NCI-H748 (cell line): Measurements from ENCODE around the gene BPGM.
"Not testable (repeated sequence)": the region's sequence is repeated elsewhere in the genome, so short reads cannot be mapped to it uniquely, and the experiment has no call there.

Source experiments
- DNase-seq: peaks from one replicate; lab custom pipeline; 2025; ENCODE audit not compliant: unreplicated experiment; lab: John Stamatoyannopoulos, UW

The BPGM gene

GRCh38 chr7:134662166-134662870 is 15.7 kb downstream of the BPGM start:
- DNase-seq: no peak

GRCh38 chr7:134662871-134663205 is 16.2 kb downstream of the BPGM start:
- DNase-seq: no peak

GRCh38 chr7:134665045-134665444 is 18.4 kb downstream of the BPGM start:
- DNase-seq: not testable (repeated sequence)

- no peak for DNase-seq
These were observed 21.2 kb downstream of the BPGM start for GRCh38 chr7:134667899-134668298.

- DNase-seq: no peak
These were observed 22.7 kb downstream of the BPGM start for GRCh38 chr7:134669388-134669787.

- peak; percentile 83 for DNase-seq
These were observed 23.3 kb downstream of the BPGM start for GRCh38 chr7:134669845-134670373.

GRCh38 chr7:134671609-134672008 is 25.0 kb downstream of the BPGM start:
- DNase-seq: no peak

- no peak for DNase-seq
These were observed 27.8 kb downstream of the BPGM start for GRCh38 chr7:134674424-134674823.

- no peak for DNase-seq
These were observed 30.1 kb downstream of the BPGM start for GRCh38 chr7:134676743-134677142.

- no peak for DNase-seq
These were observed 31.5 kb downstream of the BPGM start for GRCh38 chr7:134678115-134678514.

GRCh38 chr7:134679006-134679405 is 32.4 kb downstream of the BPGM start:
- no peak for DNase-seq

- no peak for DNase-seq
These were observed 37.5 kb downstream of the BPGM start for GRCh38 chr7:134684165-134684564.

GRCh38 chr7:134685250-134685649 is 38.6 kb downstream of the BPGM start:
- DNase-seq: no peak

- DNase-seq: no peak
These were observed 40.1 kb downstream of the BPGM start for GRCh38 chr7:134686786-134687185.

GRCh38 chr7:134689550-134689949 is 42.9 kb downstream of the BPGM start:
- DNase-seq: not testable (repeated sequence)

- DNase-seq: no peak
These were observed 43.4 kb downstream of the BPGM start for GRCh38 chr7:134690016-134690415.

- no peak for DNase-seq
These were observed 44.2 kb downstream of the BPGM start for GRCh38 chr7:134690614-134691504.

GRCh38 chr7:134691546-134692343 is 45.1 kb downstream of the BPGM start:
- DNase-seq: no peak

GRCh38 chr7:134692344-134692705 is 45.7 kb downstream of the BPGM start:
- DNase-seq: no peak

- DNase-seq: no peak
These were observed 46.6 kb downstream of the BPGM start for GRCh38 chr7:134693256-134693655.

GRCh38 chr7:134694299-134694698 is 47.6 kb downstream of the BPGM start:
- DNase-seq: no peak
